ENCODE measurements around the gene PPP2R5D. TPM values are rescaled to one million over a fixed set of nuclear protein-coding genes. Genes with fewer than 3 reads are reported as not detected.
A peak's percentile ranks its signal among the peaks of the same experiment; 100 is the strongest.

PPP2R5D gene
- total and polyA plus RNA-seq, 4 donors = 6.7 to 13.9 (median 13.2) TPM

DNA sequence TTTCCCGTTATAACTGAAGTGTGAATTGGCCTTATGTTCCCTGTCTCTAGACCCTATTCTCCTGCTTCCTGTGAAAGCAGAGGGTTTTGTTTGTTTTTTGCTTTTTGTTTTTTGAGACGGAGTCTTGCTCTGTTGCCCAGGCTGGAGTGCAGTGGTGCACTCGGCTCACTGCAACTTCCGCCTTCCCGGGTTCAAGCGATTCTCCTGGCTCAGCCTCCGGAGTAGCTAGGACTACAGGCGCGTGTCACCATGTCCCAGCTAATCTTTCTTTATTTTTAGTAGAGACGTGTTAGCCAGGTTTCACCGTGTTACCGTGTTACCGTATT lies 24.5 kb upstream of the PPP2R5D start (continued):
- TF ChIP-seq FOXA2 (IDR thresholded peaks at IDR 0.05) = no peak

DNA sequence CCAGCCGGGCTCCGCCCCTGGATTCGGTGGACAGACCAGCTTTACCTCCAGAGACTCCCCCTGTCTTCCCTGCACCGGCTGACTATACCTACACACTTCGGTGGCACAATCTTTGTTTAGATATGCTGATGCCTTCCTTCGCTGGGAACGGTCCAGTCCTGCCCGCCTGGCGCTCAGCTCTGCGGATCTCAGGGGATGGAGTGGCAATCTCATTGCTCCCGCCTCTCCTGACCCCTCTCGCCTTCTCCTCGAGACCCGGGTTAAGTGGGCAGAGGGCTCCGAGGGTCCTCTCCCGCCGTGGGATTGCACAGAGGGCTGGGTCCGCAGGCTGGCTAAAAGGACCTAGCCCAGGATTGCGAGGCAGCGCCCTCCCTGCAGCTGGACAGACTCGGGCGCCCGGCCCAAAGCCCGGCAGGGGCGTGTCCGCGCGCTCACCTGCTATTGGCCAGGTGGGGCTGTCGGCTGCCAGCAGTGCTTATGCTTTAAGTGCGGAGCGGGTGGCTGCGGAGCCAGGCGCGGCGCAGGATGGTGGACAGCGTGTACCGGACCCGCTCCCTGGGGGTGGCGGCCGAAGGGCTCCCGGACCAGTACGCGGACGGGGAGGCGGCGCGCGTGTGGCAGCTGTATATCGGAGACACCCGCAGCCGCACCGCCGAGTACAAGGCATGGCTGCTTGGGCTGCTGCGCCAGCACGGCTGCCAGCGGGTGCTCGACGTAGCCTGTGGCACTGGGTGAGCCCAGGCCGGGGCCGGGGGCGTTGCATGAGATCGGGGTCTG lies 23.9 kb upstream of the PPP2R5D start, which contains the start of gene GNMT:
Gene GNMT (plus strand): TSS at position 512 of the 777 bp plus-strand sequence. CDS start 14 bp downstream, at position 526.
- H3K27ac ChIP-seq (ENCODE audit: low read depth in 1 of 2, low read length in 2 of 2) = peak within 1 kb of the TSS; percentile 84 to 94
- peak within 1 kb of the TSS; percentile 8 to 66 for H3K9ac ChIP-seq (ENCODE audit: low read depth in 1 of 2, low read length in 2 of 2)
- no peaks in the 10 kb centered on the region for H3K9me3 ChIP-seq (ENCODE audit: control insufficient read depth in 4 of 4, low read length in 3 of 4)
- peak; percentile 66 for DNase-seq (ENCODE audit: low spot score)
- WGBS = 3% methylated on average over 62 of the region's 62 CpGs
- no peaks in the 10 kb centered on the region for H3K27me3 ChIP-seq (ENCODE audit: control insufficient read depth in 4 of 4, insufficient read depth in 4 of 4, low read length in 3 of 4)
- no peak for TF ChIP-seq HNF4A (conservative IDR thresholded peaks at IDR 0.05)
- TF ChIP-seq SP1 (IDR thresholded peaks at IDR 0.05) = peak; percentile 72
- peak in 1 of 2 donors; percentile 19 for TF ChIP-seq RXRA (IDR thresholded peaks at IDR 0.05)
- peak in 1 of 2 donors; percentile 11 for TF ChIP-seq EGR1 (IDR thresholded peaks at IDR 0.05; ENCODE audit: low read depth in 2 of 2)
- TF ChIP-seq NR2F2 (IDR thresholded peaks at IDR 0.05) = no peak
- TF ChIP-seq, protein P1, sequence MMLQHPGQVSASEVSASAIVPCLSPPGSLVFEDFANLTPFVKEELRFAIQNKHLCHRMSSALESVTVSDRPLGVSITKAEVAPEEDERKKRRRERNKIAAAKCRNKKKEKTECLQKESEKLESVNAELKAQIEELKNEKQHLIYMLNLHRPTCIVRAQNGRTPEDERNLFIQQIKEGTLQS (IDR thresholded peaks at IDR 0.05) = no peak
- TF ChIP-seq, protein P2, sequence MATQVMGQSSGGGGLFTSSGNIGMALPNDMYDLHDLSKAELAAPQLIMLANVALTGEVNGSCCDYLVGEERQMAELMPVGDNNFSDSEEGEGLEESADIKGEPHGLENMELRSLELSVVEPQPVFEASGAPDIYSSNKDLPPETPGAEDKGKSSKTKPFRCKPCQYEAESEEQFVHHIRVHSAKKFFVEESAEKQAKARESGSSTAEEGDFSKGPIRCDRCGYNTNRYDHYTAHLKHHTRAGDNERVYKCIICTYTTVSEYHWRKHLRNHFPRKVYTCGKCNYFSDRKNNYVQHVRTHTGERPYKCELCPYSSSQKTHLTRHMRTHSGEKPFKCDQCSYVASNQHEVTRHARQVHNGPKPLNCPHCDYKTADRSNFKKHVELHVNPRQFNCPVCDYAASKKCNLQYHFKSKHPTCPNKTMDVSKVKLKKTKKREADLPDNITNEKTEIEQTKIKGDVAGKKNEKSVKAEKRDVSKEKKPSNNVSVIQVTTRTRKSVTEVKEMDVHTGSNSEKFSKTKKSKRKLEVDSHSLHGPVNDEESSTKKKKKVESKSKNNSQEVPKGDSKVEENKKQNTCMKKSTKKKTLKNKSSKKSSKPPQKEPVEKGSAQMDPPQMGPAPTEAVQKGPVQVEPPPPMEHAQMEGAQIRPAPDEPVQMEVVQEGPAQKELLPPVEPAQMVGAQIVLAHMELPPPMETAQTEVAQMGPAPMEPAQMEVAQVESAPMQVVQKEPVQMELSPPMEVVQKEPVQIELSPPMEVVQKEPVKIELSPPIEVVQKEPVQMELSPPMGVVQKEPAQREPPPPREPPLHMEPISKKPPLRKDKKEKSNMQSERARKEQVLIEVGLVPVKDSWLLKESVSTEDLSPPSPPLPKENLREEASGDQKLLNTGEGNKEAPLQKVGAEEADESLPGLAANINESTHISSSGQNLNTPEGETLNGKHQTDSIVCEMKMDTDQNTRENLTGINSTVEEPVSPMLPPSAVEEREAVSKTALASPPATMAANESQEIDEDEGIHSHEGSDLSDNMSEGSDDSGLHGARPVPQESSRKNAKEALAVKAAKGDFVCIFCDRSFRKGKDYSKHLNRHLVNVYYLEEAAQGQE (IDR thresholded peaks at IDR 0.05) = peak; percentile 22
- TF ChIP-seq YY1 (IDR thresholded peaks at IDR 0.05) = peak; percentile 66
- TF ChIP-seq HNF4G (IDR thresholded peaks at IDR 0.05) = no peak
- peak; percentile 66 for TF ChIP-seq TAF1 (conservative IDR thresholded peaks at IDR 0.05)
- no peak for TF ChIP-seq FOXA1 (IDR thresholded peaks at IDR 0.05)
- no peak for TF ChIP-seq JUND (IDR thresholded peaks at IDR 0.05)
- H3K4me1 ChIP-seq (ENCODE audit: control insufficient read depth in 4 of 4, insufficient read depth in 4 of 4, low read length in 3 of 4) = peaks cover 3 to 32% (median 26%) of the 10 kb centered on the region in 4 donors
- H3K36me3 ChIP-seq (ENCODE audit: control insufficient read depth in 4 of 4, insufficient read depth in 3 of 4, low read depth in 1 of 4, low read length in 3 of 4) = peaks cover 6 to 25% (median 17%) of the 10 kb centered on the region in 4 donors
- H3K4me3 ChIP-seq (ENCODE audit: low read depth in 1 of 3, low read length in 3 of 3) = peak within 1 kb of the TSS; percentile 69 to 84 (median 80)

DNA sequence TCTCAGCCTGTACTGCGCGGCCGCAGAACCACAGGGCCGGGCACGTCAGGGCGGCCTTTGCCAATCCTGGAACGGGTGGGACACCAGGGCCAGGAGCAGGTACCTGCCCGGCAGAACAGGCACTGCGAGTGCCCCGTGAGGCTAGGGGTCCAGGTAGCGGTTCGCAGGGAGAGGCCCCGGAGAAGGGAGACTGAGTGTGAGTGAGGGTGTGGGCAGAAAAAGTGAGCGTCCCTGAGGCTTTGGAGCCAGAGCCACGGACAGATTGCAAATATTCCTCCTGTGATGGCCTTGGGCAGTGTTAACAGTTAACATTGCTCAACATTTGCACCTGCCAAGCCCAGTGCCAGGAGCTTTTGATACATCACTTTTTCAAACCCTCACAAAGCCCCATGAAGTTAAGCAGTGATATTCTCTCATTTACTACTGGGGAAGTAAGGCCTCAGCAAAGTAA lies 23.3 kb upstream of the PPP2R5D start:
- Histone ChIP-seq H3K4me3 (ENCODE audit: low read depth in 1 of 3, low read length in 3 of 3) (peak overlapping the region; percentile 69 to 84 (median 80)), H3K27me3 (ENCODE audit: control insufficient read depth in 4 of 4, insufficient read depth in 4 of 4, low read length in 3 of 4) (no peaks in the 10 kb centered on the region), H3K27ac (ENCODE audit: low read depth in 1 of 2, low read length in 2 of 2) (peak overlapping the region; percentile 84 to 94), H3K36me3 (ENCODE audit: control insufficient read depth in 4 of 4, insufficient read depth in 3 of 4, low read depth in 1 of 4, low read length in 3 of 4) (peaks cover 6 to 30% (median 19%) of the 10 kb centered on the region in 4 donors), H3K9ac (ENCODE audit: low read depth in 1 of 2, low read length in 2 of 2) (peak overlapping the region in 1 of 2 donors; percentile 8), H3K9me3 (ENCODE audit: control insufficient read depth in 4 of 4, low read length in 3 of 4) (no peaks in the 10 kb centered on the region), H3K4me1 (ENCODE audit: control insufficient read depth in 4 of 4, insufficient read depth in 4 of 4, low read length in 3 of 4) (peaks cover 3 to 32% (median 26%) of the 10 kb centered on the region in 4 donors)
- DNase-seq (ENCODE audit: low spot score) = no peak
- 17% methylated on average over 15 of the region's 15 CpGs for WGBS
- no peak for TF ChIP-seq FOXA1 (IDR thresholded peaks at IDR 0.05)
- no peak for TF ChIP-seq NR2F2 (IDR thresholded peaks at IDR 0.05)
- TF ChIP-seq RAD21 (IDR thresholded peaks at IDR 0.05) = peak in 1 of 2 donors; percentile 42
- TF ChIP-seq, protein P2 (IDR thresholded peaks at IDR 0.05) = peak; percentile 14
- TF ChIP-seq, protein P3, sequence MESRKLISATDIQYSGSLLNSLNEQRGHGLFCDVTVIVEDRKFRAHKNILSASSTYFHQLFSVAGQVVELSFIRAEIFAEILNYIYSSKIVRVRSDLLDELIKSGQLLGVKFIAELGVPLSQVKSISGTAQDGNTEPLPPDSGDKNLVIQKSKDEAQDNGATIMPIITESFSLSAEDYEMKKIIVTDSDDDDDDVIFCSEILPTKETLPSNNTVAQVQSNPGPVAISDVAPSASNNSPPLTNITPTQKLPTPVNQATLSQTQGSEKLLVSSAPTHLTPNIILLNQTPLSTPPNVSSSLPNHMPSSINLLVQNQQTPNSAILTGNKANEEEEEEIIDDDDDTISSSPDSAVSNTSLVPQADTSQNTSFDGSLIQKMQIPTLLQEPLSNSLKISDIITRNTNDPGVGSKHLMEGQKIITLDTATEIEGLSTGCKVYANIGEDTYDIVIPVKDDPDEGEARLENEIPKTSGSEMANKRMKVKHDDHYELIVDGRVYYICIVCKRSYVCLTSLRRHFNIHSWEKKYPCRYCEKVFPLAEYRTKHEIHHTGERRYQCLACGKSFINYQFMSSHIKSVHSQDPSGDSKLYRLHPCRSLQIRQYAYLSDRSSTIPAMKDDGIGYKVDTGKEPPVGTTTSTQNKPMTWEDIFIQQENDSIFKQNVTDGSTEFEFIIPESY (IDR thresholded peaks at IDR 0.05) = no peak
- TF ChIP-seq HNF4G (IDR thresholded peaks at IDR 0.05) = no peak
- no peak for TF ChIP-seq EGR1 (IDR thresholded peaks at IDR 0.05; ENCODE audit: low read depth in 2 of 2)
- TF ChIP-seq TAF1 (conservative IDR thresholded peaks at IDR 0.05) = no peak
- TF ChIP-seq YY1 (IDR thresholded peaks at IDR 0.05) = peak; percentile 2
- TF ChIP-seq, protein P1 (IDR thresholded peaks at IDR 0.05) = no peak
- TF ChIP-seq GABPA (IDR thresholded peaks at IDR 0.05 in 1 of 2, conservative IDR thresholded peaks at IDR 0.05 in 1 of 2) = peak in 1 of 2 donors; percentile 22
- no peak for TF ChIP-seq SP1 (IDR thresholded peaks at IDR 0.05)
- no peak for TF ChIP-seq JUND (IDR thresholded peaks at IDR 0.05)
